ENCODE data around the gene DCP2. TPM values are rescaled to one million over a fixed set of nuclear protein-coding genes. Genes with fewer than 3 reads are reported as not detected.

DCP2 gene
- total RNA-seq, 3 donors from 2014 or later: 26.2 to 67.0 (median 43.9) TPM

GRCh38 chr5:112933651-112934365, 42.8 kb upstream of the DCP2 start:
- H3K27ac ChIP-seq: peak overlapping the region; percentile 43 to 50
- H3K4me1 ChIP-seq: no peaks in the 10 kb centered on the region
- no peak overlapping the region for H3K4me3 ChIP-seq
- no peaks in the 10 kb centered on the region for H3K9me3 ChIP-seq
- intact Hi-C loops (cut with DNase I; ENCODE audit: low total_unique reads): no loop called here
- no peaks in the 10 kb centered on the region for H3K27me3 ChIP-seq
- DNase-seq (ENCODE audit: low spot score in 2 of 2): no peak
- TF ChIP-seq CTCF (IDR thresholded peaks at IDR 0.05) (no peak), POLR2AphosphoS5 (IDR thresholded peaks at IDR 0.05) (no peak), POLR2A (IDR thresholded peaks at IDR 0.05) (no peak)
- no peaks in the 10 kb centered on the region for H3K36me3 ChIP-seq

GRCh38 chr5:112934366-112934663, 42.3 kb upstream of the DCP2 start:
- H3K36me3 ChIP-seq: no peaks in the 10 kb centered on the region
- TF ChIP-seq POLR2AphosphoS5 (IDR thresholded peaks at IDR 0.05): no peak
- no peaks in the 10 kb centered on the region for H3K27me3 ChIP-seq
- no peaks in the 10 kb centered on the region for H3K9me3 ChIP-seq
- DNase-seq (ENCODE audit: low spot score in 2 of 2): no peak
- intact Hi-C loops (cut with DNase I; ENCODE audit: low total_unique reads): no loop called here
- H3K27ac ChIP-seq: peak overlapping the region; percentile 43 to 50
- no peaks in the 10 kb centered on the region for H3K4me1 ChIP-seq
- no peak overlapping the region for H3K4me3 ChIP-seq

GRCh38 chr5:112935675-112936074, 40.9 kb upstream of the DCP2 start:
- H3K4me3 ChIP-seq: no peak overlapping the region
- DNase-seq (ENCODE audit: low spot score in 2 of 2): no peak
- no peaks in the 10 kb centered on the region for H3K27me3 ChIP-seq
- H3K36me3 ChIP-seq: no peaks in the 10 kb centered on the region
- H3K4me1 ChIP-seq: no peaks in the 10 kb centered on the region
- H3K9me3 ChIP-seq: no peaks in the 10 kb centered on the region
- no peak for TF ChIP-seq CTCF (IDR thresholded peaks at IDR 0.05)
- TF ChIP-seq POLR2A (IDR thresholded peaks at IDR 0.05): no peak
- no peak for TF ChIP-seq POLR2AphosphoS5 (IDR thresholded peaks at IDR 0.05)
- intact Hi-C loops (cut with DNase I; ENCODE audit: low total_unique reads): no loop called here
- H3K27ac ChIP-seq: no peak overlapping the region

GRCh38 chr5:112938286-112938685, 38.3 kb upstream of the DCP2 start:
- Histone ChIP-seq H3K4me1 (no peaks in the 10 kb centered on the region), H3K27ac (no peak overlapping the region), H3K9me3 (no peaks in the 10 kb centered on the region), H3K27me3 (no peaks in the 10 kb centered on the region), H3K36me3 (no peaks in the 10 kb centered on the region), H3K4me3 (no peak overlapping the region)
- no peak for DNase-seq (ENCODE audit: low spot score in 2 of 2)
- intact Hi-C loops (cut with DNase I; ENCODE audit: low total_unique reads): no loop called here
- no peak for TF ChIP-seq POLR2A (IDR thresholded peaks at IDR 0.05)
- no peak for TF ChIP-seq CTCF (IDR thresholded peaks at IDR 0.05)
- TF ChIP-seq POLR2AphosphoS5 (IDR thresholded peaks at IDR 0.05): no peak

GRCh38 chr5:112940670-112941069, 35.9 kb upstream of the DCP2 start:
- Histone ChIP-seq H3K4me1 (no peaks in the 10 kb centered on the region), H3K27ac (no peak overlapping the region), H3K4me3 (no peak overlapping the region), H3K9me3 (no peaks in the 10 kb centered on the region), H3K36me3 (no peaks in the 10 kb centered on the region), H3K27me3 (no peaks in the 10 kb centered on the region)
- no peak for TF ChIP-seq POLR2AphosphoS5 (IDR thresholded peaks at IDR 0.05)
- TF ChIP-seq CTCF (IDR thresholded peaks at IDR 0.05): no peak
- TF ChIP-seq POLR2A (IDR thresholded peaks at IDR 0.05): no peak
- DNase-seq (ENCODE audit: low spot score in 2 of 2): no peak
- intact Hi-C loops (cut with DNase I; ENCODE audit: low total_unique reads): no loop called here

GRCh38 chr5:112948458-112948857, 28.1 kb upstream of the DCP2 start:
- TF ChIP-seq CTCF (IDR thresholded peaks at IDR 0.05) (no peak), POLR2AphosphoS5 (IDR thresholded peaks at IDR 0.05) (no peak), POLR2A (IDR thresholded peaks at IDR 0.05) (no peak)
- Histone ChIP-seq H3K9me3 (no peaks in the 10 kb centered on the region), H3K27me3 (no peaks in the 10 kb centered on the region), H3K36me3 (no peaks in the 10 kb centered on the region), H3K4me1 (no peaks in the 10 kb centered on the region), H3K27ac (no peak overlapping the region), H3K4me3 (no peak overlapping the region)
- DNase-seq (ENCODE audit: low spot score in 2 of 2): no peak
- intact Hi-C loops (cut with DNase I; ENCODE audit: low total_unique reads): no loop called here

Data from breast epithelium (tissue), 4 donors.